Measurements from ENCODE around the gene EZR.

GRCh38 chr6:158796353-158796752, 22.8 kb downstream of the EZR start:
- TF ChIP-seq, protein P1, sequence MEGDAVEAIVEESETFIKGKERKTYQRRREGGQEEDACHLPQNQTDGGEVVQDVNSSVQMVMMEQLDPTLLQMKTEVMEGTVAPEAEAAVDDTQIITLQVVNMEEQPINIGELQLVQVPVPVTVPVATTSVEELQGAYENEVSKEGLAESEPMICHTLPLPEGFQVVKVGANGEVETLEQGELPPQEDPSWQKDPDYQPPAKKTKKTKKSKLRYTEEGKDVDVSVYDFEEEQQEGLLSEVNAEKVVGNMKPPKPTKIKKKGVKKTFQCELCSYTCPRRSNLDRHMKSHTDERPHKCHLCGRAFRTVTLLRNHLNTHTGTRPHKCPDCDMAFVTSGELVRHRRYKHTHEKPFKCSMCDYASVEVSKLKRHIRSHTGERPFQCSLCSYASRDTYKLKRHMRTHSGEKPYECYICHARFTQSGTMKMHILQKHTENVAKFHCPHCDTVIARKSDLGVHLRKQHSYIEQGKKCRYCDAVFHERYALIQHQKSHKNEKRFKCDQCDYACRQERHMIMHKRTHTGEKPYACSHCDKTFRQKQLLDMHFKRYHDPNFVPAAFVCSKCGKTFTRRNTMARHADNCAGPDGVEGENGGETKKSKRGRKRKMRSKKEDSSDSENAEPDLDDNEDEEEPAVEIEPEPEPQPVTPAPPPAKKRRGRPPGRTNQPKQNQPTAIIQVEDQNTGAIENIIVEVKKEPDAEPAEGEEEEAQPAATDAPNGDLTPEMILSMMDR (IDR thresholded peaks at IDR 0.05) = no peak
- no peak for TF ChIP-seq ZFX (IDR thresholded peaks at IDR 0.05; ENCODE audit: borderline replicate concordance)

All from 22Rv1 (cell line).